Thymus (tissue), 11 donors: ENCODE measurements around the gene POLRMT. TPM values are rescaled to one million over a fixed set of nuclear protein-coding genes. Genes with fewer than 3 reads are reported as not detected.
"Not testable (repeated sequence)": the region's sequence is repeated elsewhere in the genome, so short reads cannot be mapped to it uniquely, and the experiment has no call there.

Source experiments
- DNase-seq, 9 donors: peaks; one replicate each; pipeline ENCODE4 v3.0.0-alpha.2; 2013; ENCODE audit warnings: low spot score in 9 of 9, low read depth in 6 of 9, missing footprints in 1 of 9
- H3K27ac ChIP-seq, 2 donors: one replicate each; pipeline ENCODE4 v1.5.1; 2013; ENCODE audit warnings: control low read depth in 1 of 2, low read depth in 1 of 2, low read length in 1 of 2, mild to moderate bottlenecking in 1 of 2, moderate library complexity in 1 of 2
- H3K27me3 ChIP-seq, 2 donors: one replicate each; pipeline ENCODE4 v1.5.1; 2013; ENCODE audit warnings: low read length in 1 of 2; ENCODE audit not compliant: control insufficient read depth in 2 of 2, insufficient read depth in 1 of 2
- H3K36me3 ChIP-seq, 2 donors: one replicate each; pipeline ENCODE4 v1.5.1; 2013; ENCODE audit warnings: low read length in 1 of 2, mild to moderate bottlenecking in 1 of 2, moderate library complexity in 1 of 2; ENCODE audit not compliant: control insufficient read depth in 2 of 2, insufficient read depth in 2 of 2
- H3K4me1 ChIP-seq, 2 donors: one replicate each; pipeline ENCODE4 v1.5.1; 2013; ENCODE audit warnings: low read length in 2 of 2; ENCODE audit not compliant: control insufficient read depth in 2 of 2, insufficient read depth in 2 of 2
- H3K4me3 ChIP-seq, 2 donors: one replicate each; pipeline ENCODE4 v1.5.1; 2013; ENCODE audit warnings: low read length in 2 of 2, control low read depth in 1 of 2, mild to moderate bottlenecking in 1 of 2
- H3K9me3 ChIP-seq, 2 donors: one replicate each; pipeline ENCODE4 v1.5.1; 2013; ENCODE audit warnings: low read length in 1 of 2, mild to moderate bottlenecking in 1 of 2; ENCODE audit not compliant: control insufficient read depth in 2 of 2, insufficient read depth in 1 of 2
- WGBS: extraction: QIAGEN DNeasy Blood & Tissue Kit; methylation state at CpG from one replicate; pipeline ENCODE4 v1.1.7; 2013; 5-methylcytosine and 5-hydroxymethylcytosine counted together
- polyA plus RNA-seq: library from polyadenylated mRNA; stranded (reverse); fragments of 200-250 nt; gene quantifications from one replicate; pipeline ENCODE4 v1.2.3, GENCODE V29; 2013
- total RNA-seq: library from RNA; stranded (reverse); fragments of 120-200 nt; gene quantifications from one replicate; pipeline ENCODE4 v1.2.4, GENCODE V29; 2013
- donor health status: healthy.

POLRMT gene
- total and polyA plus RNA-seq, 2 donors = 37.0 to 130 TPM

- Histone ChIP-seq H3K27me3 (peaks cover 34 to 64% of the 10 kb centered on the region in 2 donors), H3K4me3 (no peak overlapping the region), H3K4me1 (peaks cover 5 to 20% of the 10 kb centered on the region in 2 donors), H3K9me3 (peaks cover 0 to 3% of the 10 kb centered on the region in 2 donors), H3K36me3 (no peaks in the 10 kb centered on the region), H3K27ac (no peak overlapping the region)
- DNase-seq = no peak
- 82% methylated on average over 22 of the region's 22 CpGs for WGBS
Observed at GRCh38 chr19:677601-678436, 44.5 kb upstream of the POLRMT start.

- Histone ChIP-seq H3K27ac (no peak overlapping the region), H3K27me3 (peaks cover 34 to 67% of the 10 kb centered on the region in 2 donors), H3K9me3 (peaks cover 0 to 3% of the 10 kb centered on the region in 2 donors), H3K4me1 (peaks cover 5 to 20% of the 10 kb centered on the region in 2 donors), H3K4me3 (no peak overlapping the region), H3K36me3 (no peaks in the 10 kb centered on the region)
- DNase-seq = no peak
- 39% methylated on average over 15 of the region's 15 CpGs for WGBS
Observed at GRCh38 chr19:677201-677600, 43.9 kb upstream of the POLRMT start.

GRCh38 chr19:676339-677105 is 43.2 kb upstream of the POLRMT start, which contains the start of gene FSTL3:
Gene FSTL3 (plus strand): TSS chr19:676392. CDS start chr19:676424, 32 bp downstream.
- no peak for DNase-seq
- H3K27ac ChIP-seq = no peak within 1 kb of the TSS
- peaks cover 34 to 70% of the 10 kb centered on the region in 2 donors for H3K27me3 ChIP-seq
- peaks cover 0 to under 1% of the 10 kb centered on the region in 2 donors for H3K9me3 ChIP-seq
- no peak within 1 kb of the TSS for H3K4me3 ChIP-seq
- no peaks in the 10 kb centered on the region for H3K36me3 ChIP-seq
- 17% methylated on average over 63 of the region's 63 CpGs for WGBS
- H3K4me1 ChIP-seq = peaks cover 5 to 18% of the 10 kb centered on the region in 2 donors

GRCh38 chr19:676007-676338 is 42.6 kb upstream of the POLRMT start:
- H3K4me1 ChIP-seq = peaks cover 5 to 14% of the 10 kb centered on the region in 2 donors
- no peaks in the 10 kb centered on the region for H3K36me3 ChIP-seq
- H3K27me3 ChIP-seq = peaks cover 34 to 71% of the 10 kb centered on the region in 2 donors
- H3K4me3 ChIP-seq = no peak overlapping the region
- no peak overlapping the region for H3K27ac ChIP-seq
- H3K9me3 ChIP-seq = no peaks in the 10 kb centered on the region
- 12% methylated on average over 31 of the region's 31 CpGs for WGBS
- DNase-seq = no peak

- Histone ChIP-seq H3K36me3 (no peaks in the 10 kb centered on the region), H3K27me3 (peaks cover 34 to 78% of the 10 kb centered on the region in 2 donors), H3K4me3 (no peak overlapping the region), H3K9me3 (no peaks in the 10 kb centered on the region), H3K4me1 (peaks cover 2 to 7% of the 10 kb centered on the region in 2 donors), H3K27ac (no peak overlapping the region)
- WGBS = 86% methylated on average over 38 of the region's 38 CpGs
- DNase-seq = no peak
Observed at GRCh38 chr19:674282-675151, 41.2 kb upstream of the POLRMT start.

GRCh38 chr19:670609-671075 is 37.3 kb upstream of the POLRMT start:
- peaks cover 10 to 46% of the 10 kb centered on the region in 2 donors for H3K27me3 ChIP-seq
- H3K27ac ChIP-seq = no peak overlapping the region
- WGBS = 84% methylated on average over 9 of the region's 9 CpGs
- no peak overlapping the region for H3K4me3 ChIP-seq
- no peak for DNase-seq
- H3K9me3 ChIP-seq = peaks cover 0 to 16% of the 10 kb centered on the region in 2 donors
- H3K4me1 ChIP-seq = no peaks in the 10 kb centered on the region
- no peaks in the 10 kb centered on the region for H3K36me3 ChIP-seq

GRCh38 chr19:668675-669434 is 35.5 kb upstream of the POLRMT start:
- 35% methylated on average over 12 of the region's 12 CpGs for WGBS
- H3K9me3 ChIP-seq = peaks cover 0 to 24% of the 10 kb centered on the region in 2 donors
- H3K36me3 ChIP-seq, H3K27ac ChIP-seq, H3K4me1 ChIP-seq, H3K4me3 ChIP-seq, DNase-seq: not testable (repeated sequence)
- H3K27me3 ChIP-seq = peaks cover 0 to 28% of the 10 kb centered on the region in 2 donors

- H3K4me3 ChIP-seq, H3K27ac ChIP-seq, H3K36me3 ChIP-seq, DNase-seq: not testable (repeated sequence)
- WGBS = 93% methylated on average over 38 of the region's 38 CpGs
- peaks cover 0 to 19% of the 10 kb centered on the region in 2 donors for H3K27me3 ChIP-seq
- H3K4me1 ChIP-seq = peaks cover 8 to 14% of the 10 kb centered on the region in 2 donors
- peaks cover 0 to 27% of the 10 kb centered on the region in 2 donors for H3K9me3 ChIP-seq
Observed at GRCh38 chr19:666985-667573, 33.7 kb upstream of the POLRMT start.
